HG03060 (cell line): ENCODE data around the gene LSM7.
"Not testable (repeated sequence)": the region's sequence is repeated elsewhere in the genome, so short reads cannot be mapped to it uniquely, and the experiment has no call there.

ENCODE experiments used
- ATAC-seq: cut with Tn5 transposase; IDR thresholded peaks from one replicate; pipeline ENCODE4 v1.9.1; 2021; ENCODE audit warnings: low read depth, moderate number of reproducible peaks; ENCODE audit not compliant: unreplicated experiment

The LSM7 gene

GRCh38 chr19:2282062-2282861 lies 46.1 kb downstream of the LSM7 start, which contains the start of gene PEAK3:
Gene PEAK3, minus strand, starts transcription at chr19:2282175. Its CDS starts 1,244 bp downstream, at chr19:2280931.
- no peak for ATAC-seq

- not testable (repeated sequence) for ATAC-seq
Measured at GRCh38 chr19:2281265-2282061, 46.9 kb downstream of the LSM7 start.

DNA sequence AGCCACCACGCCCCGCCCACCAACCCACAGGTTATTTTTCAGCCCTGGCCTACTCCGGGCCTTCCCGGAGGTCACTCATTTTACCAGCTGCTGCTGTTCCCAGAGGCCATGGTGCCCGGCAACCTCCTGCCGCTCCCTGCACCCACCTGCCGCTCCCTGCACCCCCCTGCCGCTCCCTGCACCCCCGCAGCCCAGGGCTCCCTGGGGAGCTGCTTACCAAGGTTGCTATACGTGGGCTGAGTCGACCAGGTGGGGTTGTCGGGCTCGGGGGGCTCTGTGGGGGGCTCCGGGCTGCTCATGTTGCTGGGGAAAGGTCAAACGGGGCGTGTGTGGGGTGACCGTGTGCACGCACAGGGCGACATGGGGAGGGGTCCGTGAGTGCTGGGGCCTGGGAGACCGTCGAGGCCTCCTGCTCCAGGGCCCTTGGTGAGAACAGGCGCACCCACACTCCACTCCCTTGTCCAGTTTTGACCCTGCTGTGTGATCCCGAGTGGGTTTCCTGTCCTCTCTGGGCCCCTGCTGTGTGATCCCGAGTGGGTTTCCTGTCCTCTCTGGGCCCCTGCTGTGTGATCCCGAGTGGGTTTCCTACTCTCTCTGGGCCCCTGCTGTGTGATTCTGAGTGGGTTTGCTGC lies 47.6 kb downstream of the LSM7 start:
- ATAC-seq, result no peak

DNA sequence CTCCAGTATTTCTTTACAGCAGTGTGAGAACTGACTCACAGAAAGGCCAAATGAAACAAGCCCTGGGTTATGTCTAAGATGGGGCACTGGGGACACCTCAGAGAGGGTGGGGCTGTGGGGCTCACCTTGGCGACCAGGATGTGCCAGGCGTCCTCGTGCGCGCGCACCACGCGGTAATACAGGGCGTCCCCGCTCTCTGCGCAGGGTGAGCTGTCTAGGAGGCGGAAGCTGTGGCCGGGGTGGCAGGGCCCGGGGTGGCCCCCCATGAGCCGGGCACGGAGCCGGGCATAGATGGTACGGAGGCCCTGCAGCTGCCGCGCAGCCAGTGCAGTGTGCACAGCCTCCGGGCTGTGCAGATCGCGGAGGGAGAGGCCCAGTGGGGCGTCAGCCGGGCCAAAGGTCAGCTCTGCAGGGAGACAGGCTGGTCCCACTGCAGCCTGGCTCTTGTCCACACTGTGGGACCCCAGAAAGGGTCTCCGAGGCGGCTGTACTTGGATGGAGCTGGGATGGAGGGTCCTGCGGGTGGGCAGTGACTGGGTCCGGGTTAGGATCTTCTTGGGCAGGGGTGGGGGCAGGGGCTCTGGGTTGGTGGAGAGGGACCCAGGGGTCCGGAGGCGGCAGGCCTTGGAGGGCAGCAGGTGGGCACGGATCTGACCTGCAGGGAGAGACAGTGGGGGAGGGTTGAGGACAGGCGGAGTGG lies 49.8 kb downstream of the LSM7 start:
- no peak for ATAC-seq

- no peak for ATAC-seq
Measured at GRCh38 chr19:2277138-2277537, 51.2 kb downstream of the LSM7 start.

DNA sequence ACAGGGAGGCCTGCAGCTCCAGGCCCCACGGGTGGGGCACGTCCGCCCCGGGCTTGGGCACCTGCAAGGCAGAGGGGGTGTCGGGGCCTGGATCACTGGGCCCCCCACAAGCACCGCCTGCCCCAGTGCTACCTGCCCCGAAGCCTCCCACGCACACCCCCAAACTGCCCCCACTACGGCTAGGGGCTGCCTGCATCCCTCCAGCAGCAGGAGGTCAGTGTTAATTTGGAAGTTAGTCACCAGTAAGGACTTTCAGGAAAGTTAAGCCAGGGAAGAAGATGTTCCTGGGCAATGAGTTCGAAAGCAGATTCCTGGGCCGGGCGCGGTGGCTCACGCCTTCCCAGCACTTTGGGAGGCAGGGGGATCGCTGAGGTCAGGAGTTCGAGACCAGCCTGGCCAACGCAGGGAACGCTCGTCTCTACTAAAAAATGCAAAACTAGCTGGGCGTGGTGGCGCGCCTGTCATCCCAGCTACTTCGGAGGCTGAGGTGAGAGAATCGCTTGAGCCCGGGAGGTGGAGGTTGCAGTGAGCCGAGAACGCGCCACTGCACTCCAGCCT lies 51.9 kb downstream of the LSM7 start:
- ATAC-seq, result no peak

GRCh38 chr19:2275588-2276428 lies 52.6 kb downstream of the LSM7 start:
- ATAC-seq, result no peak

- ATAC-seq, result no peak
Measured at GRCh38 chr19:2274931-2275535, 53.4 kb downstream of the LSM7 start.

DNA sequence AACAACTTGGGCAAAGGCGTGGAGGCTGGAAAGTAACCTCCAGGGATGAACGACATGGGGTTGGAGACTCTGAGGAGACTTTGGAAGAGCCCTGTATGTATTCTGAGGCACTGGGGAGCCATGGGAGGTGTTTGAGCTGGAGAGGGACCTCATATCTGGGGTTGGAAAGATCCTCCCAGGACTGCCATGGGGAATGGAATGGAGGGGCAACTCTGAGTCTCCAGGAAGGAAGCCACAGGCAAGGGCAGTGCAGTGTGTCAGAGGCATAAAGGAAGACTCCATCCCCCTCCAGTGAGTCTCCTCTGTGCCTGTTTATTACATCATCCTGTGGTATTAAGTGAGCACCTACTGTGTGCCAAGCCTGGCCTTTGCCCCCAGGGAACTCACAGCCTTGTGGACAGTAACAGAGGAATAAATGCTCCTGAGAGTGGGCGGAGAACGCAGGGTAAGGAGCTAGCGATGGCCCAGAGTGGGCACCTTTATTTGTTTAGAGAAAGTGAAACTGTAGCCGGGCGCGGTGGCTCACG lies 54.1 kb downstream of the LSM7 start:
- no peak for ATAC-seq

DNA sequence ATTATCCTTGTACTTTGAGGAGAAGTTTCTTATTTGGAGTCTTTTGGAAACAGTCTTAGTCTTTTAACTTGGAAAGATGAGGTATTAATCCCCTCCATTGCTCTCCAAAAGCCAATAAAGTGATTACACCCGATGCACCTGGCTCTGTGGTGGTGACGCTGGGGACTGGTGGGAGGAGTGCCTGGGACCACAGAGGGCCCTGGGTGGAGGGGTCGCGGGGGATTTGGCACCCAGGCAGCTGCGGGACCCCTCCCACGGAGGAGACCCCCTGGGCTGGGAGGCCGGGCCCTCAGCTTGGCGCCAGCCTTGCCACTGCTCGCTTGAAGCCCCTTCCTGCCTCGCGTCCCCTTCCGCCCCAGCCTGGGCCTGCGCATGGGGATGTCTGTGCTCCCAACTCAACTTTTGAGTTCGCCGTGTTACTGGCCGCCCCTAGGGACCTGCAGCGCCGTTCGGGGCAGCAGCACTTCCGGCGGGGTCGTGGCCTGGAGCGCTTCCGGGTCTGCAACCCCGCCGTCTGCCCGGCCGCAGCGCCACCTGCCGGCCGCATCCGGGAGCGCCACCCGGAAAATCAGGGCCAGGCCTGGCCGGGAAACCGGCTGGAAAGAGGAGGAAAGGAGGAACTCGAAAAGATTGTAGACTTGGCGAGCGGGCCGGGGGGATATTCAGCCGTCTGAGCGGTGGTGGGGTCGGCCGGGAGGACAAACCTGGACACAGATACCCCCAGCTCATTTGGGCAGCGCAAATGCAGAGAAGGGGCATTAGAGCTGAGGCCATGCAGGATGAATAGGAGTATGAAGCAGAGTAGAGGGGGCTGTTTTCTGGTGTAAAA lies 54.8 kb downstream of the LSM7 start:
- no peak for ATAC-seq
